ENCODE results near the gene UBE2M.

The UBE2M gene

DNA sequence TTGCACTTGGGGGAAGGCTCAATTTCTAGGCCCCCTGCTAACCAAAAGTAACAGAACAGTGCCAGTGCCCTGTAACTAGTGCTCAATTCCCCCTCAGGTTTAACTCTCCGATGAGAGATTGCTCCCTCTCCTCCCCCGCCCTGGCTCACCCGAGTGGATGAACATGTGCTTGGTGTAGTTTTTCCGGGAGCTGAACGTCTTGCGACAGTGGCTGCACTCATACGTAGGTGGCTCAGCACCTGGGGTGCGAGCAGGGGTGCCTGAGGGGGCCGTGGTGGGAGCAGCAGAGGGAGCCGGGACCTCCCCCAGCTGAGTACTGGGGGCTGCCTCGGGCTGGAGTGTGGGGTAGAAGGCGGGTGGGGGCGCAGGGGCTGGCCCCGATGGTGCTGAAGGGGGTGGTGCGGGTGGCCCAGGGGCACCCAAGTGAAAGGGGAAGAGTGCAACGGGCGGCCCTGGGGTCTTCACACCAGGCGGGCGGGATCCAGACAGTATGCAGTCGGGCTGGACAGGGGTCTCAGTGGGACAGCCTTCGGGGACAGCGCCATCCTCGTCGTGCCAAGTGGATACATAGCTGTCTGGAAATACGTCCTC is 42.1 kb downstream of the UBE2M start:
- DNase-seq (ENCODE audit: low read depth) = no peak
- H3K4me3 ChIP-seq (ENCODE audit: low read depth, low read length) = no peak overlapping the region
- TF ChIP-seq, protein P1, sequence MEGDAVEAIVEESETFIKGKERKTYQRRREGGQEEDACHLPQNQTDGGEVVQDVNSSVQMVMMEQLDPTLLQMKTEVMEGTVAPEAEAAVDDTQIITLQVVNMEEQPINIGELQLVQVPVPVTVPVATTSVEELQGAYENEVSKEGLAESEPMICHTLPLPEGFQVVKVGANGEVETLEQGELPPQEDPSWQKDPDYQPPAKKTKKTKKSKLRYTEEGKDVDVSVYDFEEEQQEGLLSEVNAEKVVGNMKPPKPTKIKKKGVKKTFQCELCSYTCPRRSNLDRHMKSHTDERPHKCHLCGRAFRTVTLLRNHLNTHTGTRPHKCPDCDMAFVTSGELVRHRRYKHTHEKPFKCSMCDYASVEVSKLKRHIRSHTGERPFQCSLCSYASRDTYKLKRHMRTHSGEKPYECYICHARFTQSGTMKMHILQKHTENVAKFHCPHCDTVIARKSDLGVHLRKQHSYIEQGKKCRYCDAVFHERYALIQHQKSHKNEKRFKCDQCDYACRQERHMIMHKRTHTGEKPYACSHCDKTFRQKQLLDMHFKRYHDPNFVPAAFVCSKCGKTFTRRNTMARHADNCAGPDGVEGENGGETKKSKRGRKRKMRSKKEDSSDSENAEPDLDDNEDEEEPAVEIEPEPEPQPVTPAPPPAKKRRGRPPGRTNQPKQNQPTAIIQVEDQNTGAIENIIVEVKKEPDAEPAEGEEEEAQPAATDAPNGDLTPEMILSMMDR (conservative IDR thresholded peaks at IDR 0.05; ENCODE audit: low read depth, low read length) = no peak

DNA sequence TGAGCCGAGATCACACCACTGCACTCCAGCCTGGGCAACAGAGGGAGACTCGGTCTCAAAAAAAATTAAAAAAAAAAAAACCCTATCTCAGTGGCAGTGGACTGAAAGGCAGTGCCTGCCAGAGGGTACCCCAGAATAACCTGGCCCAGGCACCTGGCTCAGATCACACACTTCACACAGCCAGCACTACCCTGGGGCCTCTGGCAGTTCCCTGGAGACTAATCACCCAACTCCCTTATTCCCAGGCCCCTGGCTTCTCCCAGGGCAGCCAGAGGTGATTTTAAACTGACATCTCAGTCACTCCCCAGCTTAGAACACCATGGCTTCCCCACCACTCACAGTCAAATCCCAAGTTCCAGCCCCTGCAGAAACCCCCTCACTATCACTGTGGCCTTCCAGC is 43.2 kb downstream of the UBE2M start:
- DNase-seq (ENCODE audit: low read depth) = no peak
- TF ChIP-seq, protein P1 (conservative IDR thresholded peaks at IDR 0.05; ENCODE audit: low read depth, low read length) = no peak
- no peak overlapping the region for H3K4me3 ChIP-seq (ENCODE audit: low read depth, low read length)

DNA sequence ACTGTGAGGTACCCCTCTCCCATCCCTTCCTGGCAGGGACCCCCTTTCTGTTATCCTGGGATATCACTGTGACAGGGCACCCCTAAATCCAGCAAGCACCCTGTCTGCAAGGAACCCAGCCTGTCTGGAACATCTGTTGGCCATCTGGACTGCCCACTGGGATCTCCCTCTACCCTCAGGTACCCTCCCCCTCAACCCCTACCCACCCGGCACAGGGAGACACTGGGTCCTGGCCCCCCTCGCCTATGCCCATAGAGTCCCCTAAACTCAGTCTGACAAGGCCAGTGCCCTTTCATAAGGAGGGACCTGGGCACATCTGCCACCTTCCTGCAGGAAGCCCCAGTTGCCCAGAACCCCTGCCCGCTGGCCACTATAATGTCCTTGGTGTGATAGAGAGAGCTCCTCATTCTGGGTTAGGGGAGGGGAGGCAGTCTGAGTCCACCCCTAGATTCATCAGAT is 43.8 kb downstream of the UBE2M start:
- TF ChIP-seq, protein P1 (conservative IDR thresholded peaks at IDR 0.05; ENCODE audit: low read depth, low read length) = no peak
- DNase-seq (ENCODE audit: low read depth) = no peak
- peak overlapping the region; percentile 67 for H3K4me3 ChIP-seq (ENCODE audit: low read depth, low read length)

DNA sequence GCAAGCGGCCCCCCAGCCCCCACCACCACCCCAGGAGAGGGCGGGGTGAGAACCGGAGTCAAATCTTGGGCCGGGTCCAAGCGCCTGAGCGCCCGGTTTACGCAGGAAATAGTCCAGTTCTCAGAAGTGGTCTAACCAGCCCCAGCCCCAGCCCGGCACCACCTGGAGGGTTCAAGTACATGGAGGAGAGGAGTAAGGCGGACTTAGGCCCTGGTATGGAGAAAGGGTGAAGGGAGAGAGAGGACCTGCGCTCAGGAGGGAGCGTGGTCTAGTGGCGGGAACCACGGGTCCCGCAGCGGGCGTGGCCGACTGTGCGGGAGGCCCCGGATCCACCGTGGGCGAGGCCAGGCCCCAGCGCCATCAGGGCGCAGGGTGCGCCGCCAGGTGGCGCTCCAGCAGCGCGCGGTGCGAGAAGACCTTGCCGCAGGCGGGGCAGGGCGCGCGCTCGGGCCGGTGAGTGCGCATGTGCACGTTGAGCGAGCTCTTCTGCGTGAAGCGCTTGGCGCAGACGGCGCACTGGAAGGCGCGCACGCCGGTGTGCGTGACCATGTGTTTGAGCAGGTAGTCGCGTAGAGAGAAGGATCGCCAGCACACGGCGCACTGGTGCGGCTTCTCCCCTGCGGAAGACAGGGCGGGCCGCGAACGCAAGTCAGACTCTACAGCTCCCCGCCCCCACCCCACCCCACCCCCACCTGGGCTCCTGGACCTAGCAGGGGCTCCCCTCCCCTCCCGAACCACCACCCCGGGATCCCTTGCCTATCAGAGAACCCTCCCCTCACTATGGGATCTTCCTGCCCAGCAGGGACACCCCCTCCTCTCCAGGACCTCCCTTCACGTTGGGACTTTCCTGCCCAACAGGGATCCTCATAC is 44.5 kb downstream of the UBE2M start:
- TF ChIP-seq, protein P1 (conservative IDR thresholded peaks at IDR 0.05; ENCODE audit: low read depth, low read length) = peak; percentile 62
- peak overlapping the region; percentile 67 for H3K4me3 ChIP-seq (ENCODE audit: low read depth, low read length)
- peak; percentile 94 for DNase-seq (ENCODE audit: low read depth)

DNA sequence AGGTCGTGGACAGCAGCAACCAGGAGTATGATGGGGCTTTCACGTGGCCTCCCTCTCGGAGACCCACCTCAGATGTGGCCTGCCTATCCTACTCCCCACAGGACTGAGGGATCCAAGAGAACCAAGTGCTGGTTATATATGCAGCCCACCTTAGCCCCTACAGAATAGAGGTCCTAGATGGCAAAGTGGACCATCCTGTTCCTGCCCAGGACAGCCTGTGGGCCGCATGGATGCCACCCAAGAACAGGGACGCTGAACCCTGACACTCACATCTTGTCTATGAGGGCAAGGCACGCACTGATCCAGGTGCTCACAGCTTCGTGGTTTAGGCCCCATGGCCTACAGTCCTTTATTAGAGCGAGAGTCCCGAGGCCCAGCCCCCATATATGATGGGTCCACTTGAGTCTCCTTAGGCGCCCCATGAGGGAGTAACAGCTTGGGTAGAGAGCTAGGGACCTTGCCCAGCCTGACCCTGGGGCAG is 45.2 kb downstream of the UBE2M start:
- TF ChIP-seq, protein P1 (conservative IDR thresholded peaks at IDR 0.05; ENCODE audit: low read depth, low read length) = no peak
- no peak for DNase-seq (ENCODE audit: low read depth)
- H3K4me3 ChIP-seq (ENCODE audit: low read depth, low read length) = no peak overlapping the region

DNA sequence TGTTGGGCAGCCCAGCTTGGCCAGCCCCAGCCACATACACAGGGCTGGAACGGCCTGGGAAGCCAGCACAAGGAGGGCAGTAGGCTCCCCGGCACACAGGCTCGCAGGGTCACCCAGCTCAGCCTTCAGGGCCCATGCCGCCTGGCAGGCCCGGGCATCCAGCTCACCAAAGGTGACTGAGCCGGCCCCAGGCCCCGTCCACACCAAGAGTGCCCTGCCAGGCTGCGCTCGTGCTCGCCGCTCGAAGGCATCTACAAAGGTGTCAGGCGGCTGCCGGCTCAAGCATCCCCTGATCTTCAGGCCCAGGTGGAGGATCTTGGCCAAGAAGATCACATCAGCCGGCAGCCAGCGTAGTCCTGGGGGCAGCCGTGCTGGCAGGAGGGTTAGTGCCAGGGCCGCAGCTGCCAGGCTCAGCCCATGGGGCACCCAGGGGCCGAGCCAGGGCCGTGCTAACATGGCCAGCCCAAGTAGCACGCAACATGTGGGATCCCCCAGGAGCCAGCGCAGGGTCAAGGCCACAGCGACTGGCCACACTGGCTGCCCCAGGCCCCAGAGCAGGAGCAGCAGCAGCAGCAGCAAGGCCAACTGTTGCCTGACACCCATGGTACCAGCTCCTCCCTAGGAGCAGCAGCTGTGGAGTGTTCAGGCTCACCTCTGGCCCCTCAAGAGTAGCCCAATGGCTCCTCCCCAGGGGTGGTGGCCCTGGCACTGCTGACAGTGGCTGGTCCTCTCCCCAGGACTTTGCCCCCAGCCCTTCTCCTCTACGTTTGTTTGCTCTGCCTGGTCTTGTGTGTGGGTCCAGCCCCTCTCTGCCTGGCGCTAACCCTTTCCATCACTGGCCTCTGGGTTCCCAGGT is 46.8 kb downstream of the UBE2M start, which contains the start of gene SLC27A5:
Gene SLC27A5 (minus strand): TSS at position 640 of the 856 bp plus-strand sequence. CDS start 37 bp downstream, at position 603.
- DNase-seq (ENCODE audit: low read depth) = no peak
- TF ChIP-seq, protein P1 (conservative IDR thresholded peaks at IDR 0.05; ENCODE audit: low read depth, low read length) = no peak
- no peak within 1 kb of the TSS for H3K4me3 ChIP-seq (ENCODE audit: low read depth, low read length)

Data from choroid plexus epithelial cell (primary cell).